Vagina (tissue), 2 donors: ENCODE data around the gene FCRL6. TPM values are rescaled to one million over a fixed set of nuclear protein-coding genes. Genes with fewer than 3 reads are reported as not detected.

Experiments used
- DNase-seq, 2 donors: peaks; one replicate each; pipeline ENCODE4 v3.0.0-alpha.2; 2017; ENCODE audit errors: extremely low spot score in 2 of 2
- H3K27ac ChIP-seq: fragments of 200-600 bp; sonication (generic); one replicate; pipeline ENCODE4 v1.5.1; 2019
- H3K27me3 ChIP-seq: fragments of 200-600 bp; sonication (generic); one replicate; pipeline ENCODE4 v1.5.1; 2019
- H3K36me3 ChIP-seq, 2 donors: fragments of 200-600 bp; sonication (generic); one replicate each; pipeline ENCODE4 v1.5.1; 2017 to 2019
- H3K4me1 ChIP-seq: fragments of 200-600 bp; sonication (generic); one replicate; pipeline ENCODE4 v1.5.1; 2019
- H3K4me3 ChIP-seq, 2 donors: fragments of 200-600 bp; sonication (generic); 1 replicate in 1 of 2; 2 replicates in 1 of 2; pipeline ENCODE4 v1.5.1; 2016 to 2019
- H3K9me3 ChIP-seq: fragments of 200-600 bp; sonication (generic); one replicate; pipeline ENCODE4 v1.5.1; 2019
- POLR2A ChIP-seq, 2 donors: fragments of 450-650 bp; IDR thresholded peaks; one replicate each; pipeline ENCODE4 v1.6.1; 2017; ENCODE audit warnings: antibody characterized with exemption in 2 of 2, mild to moderate bottlenecking in 2 of 2, moderate library complexity in 2 of 2
- POLR2AphosphoS5 ChIP-seq, 2 donors: sonication (generic); formaldehyde crosslinking; IDR thresholded peaks; one replicate each; pipeline ENCODE4 v1.9.0; 2017; ENCODE audit warnings: antibody characterized with exemption in 2 of 2, mild to moderate bottlenecking in 2 of 2, low read depth in 1 of 2; ENCODE audit not compliant: insufficient read depth in 1 of 2
- intact Hi-C: fragments of 100-400 bp; cut with DNase I; formaldehyde crosslinking; loops from one replicate; pipeline ENCODE4 v1.15.1; 2023
- small RNA-seq: library from RNA; depleted of rRNA; stranded (forward); fragments of <200 nt; gene quantifications from one replicate; pipeline ENCODE3, GENCODE V24; 2016
- total RNA-seq: library from RNA; depleted of rRNA; stranded (reverse); fragments of >200 nt; gene quantifications from one replicate; pipeline ENCODE4 v1.2.3, GENCODE V29; 2016
- TF ChIP-seq, protein P1 (sequence below), 3 experiments: fragments of 450-650 bp in 2 of 3; fragments of 200-600 bp in 1 of 3; sonication (generic) in 1 of 3; IDR thresholded peaks; one replicate each; pipeline ENCODE4 v1.5.1; 2017 to 2019; ENCODE audit warnings: antibody characterized with exemption in 3 of 3, mild to moderate bottlenecking in 2 of 3, moderate library complexity in 2 of 3

FCRL6 gene
- total RNA-seq, 1 donor from 2014 or later = not detected

DNA sequence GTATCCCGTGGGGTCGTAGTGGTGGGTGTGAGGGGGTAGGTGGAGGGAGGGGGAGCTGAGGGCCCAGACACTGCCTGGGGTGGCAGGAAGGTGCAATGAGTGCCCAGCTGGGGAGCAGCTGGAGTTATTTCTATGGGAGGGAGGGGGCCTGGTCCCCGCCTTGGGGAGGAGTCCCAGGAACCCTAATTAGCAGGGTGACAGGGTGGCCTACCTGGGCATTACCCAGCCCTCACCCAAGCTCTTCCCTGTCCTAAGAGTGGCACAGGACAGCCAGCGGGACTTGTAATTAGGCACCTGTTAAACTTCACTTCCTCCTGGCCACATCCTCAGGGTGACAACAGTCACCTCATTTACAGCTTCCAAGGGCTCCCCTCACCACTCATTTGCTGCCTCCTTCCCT, 60.4 kb downstream of the FCRL6 start, which contains the start of gene VSIG8:
TSS of gene VSIG8 (minus strand) at position 101 of the 400 bp plus-strand sequence. CDS start 136 bp downstream, outside the sequence.
- no peak within 1 kb of the TSS for H3K27ac ChIP-seq
- H3K4me1 ChIP-seq = peaks cover 50% of the 10 kb centered on the region

DNA sequence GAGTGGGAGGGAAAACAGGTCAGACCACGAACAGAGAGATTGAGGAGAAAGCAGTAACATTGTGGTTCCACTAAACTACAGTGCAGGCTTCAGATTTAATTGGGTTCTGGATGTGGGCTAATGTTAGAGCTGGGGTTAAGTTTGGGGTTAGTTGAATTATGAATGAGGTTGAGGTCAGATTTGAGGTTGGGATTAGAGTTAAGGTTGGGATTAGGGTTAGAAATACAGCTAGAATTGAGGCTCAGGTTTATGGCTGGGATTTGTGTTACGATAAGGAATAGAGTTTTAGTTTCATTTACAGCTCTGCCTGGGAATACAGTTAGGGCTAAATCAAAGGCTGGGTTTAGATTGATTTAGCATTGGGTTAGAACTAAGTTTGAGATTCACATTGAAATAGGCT, 62.1 kb downstream of the FCRL6 start:
- peaks cover 60% of the 10 kb centered on the region for H3K4me1 ChIP-seq
- H3K27me3 ChIP-seq = no peaks in the 10 kb centered on the region
- H3K9me3 ChIP-seq = no peaks in the 10 kb centered on the region

More for the DNA sequence above, 60.4 kb downstream of the FCRL6 start, which contains the start of gene VSIG8:
- Histone ChIP-seq H3K27me3 (no peaks in the 10 kb centered on the region), H3K4me3 (no peak within 1 kb of the TSS), H3K9me3 (no peaks in the 10 kb centered on the region), H3K36me3 (no peaks in the 10 kb centered on the region)
- intact Hi-C loops = no loop called here
- TF ChIP-seq POLR2A (IDR thresholded peaks at IDR 0.05) = no peak
- no peak for TF ChIP-seq POLR2AphosphoS5 (IDR thresholded peaks at IDR 0.05; ENCODE audit: insufficient read depth in 1 of 2, low read depth in 1 of 2)
- TF ChIP-seq, protein P1, sequence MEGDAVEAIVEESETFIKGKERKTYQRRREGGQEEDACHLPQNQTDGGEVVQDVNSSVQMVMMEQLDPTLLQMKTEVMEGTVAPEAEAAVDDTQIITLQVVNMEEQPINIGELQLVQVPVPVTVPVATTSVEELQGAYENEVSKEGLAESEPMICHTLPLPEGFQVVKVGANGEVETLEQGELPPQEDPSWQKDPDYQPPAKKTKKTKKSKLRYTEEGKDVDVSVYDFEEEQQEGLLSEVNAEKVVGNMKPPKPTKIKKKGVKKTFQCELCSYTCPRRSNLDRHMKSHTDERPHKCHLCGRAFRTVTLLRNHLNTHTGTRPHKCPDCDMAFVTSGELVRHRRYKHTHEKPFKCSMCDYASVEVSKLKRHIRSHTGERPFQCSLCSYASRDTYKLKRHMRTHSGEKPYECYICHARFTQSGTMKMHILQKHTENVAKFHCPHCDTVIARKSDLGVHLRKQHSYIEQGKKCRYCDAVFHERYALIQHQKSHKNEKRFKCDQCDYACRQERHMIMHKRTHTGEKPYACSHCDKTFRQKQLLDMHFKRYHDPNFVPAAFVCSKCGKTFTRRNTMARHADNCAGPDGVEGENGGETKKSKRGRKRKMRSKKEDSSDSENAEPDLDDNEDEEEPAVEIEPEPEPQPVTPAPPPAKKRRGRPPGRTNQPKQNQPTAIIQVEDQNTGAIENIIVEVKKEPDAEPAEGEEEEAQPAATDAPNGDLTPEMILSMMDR (IDR thresholded peaks at IDR 0.05) = no peak
- DNase-seq = no peak

More for the DNA sequence above, 62.1 kb downstream of the FCRL6 start:
- Histone ChIP-seq H3K36me3 (no peaks in the 10 kb centered on the region), H3K4me3 (no peak overlapping the region), H3K27ac (no peak overlapping the region)
- intact Hi-C loops = no loop called here
- DNase-seq = no peak
- TF ChIP-seq, protein P1 (IDR thresholded peaks at IDR 0.05) = no peak
- TF ChIP-seq POLR2AphosphoS5 (IDR thresholded peaks at IDR 0.05; ENCODE audit: insufficient read depth in 1 of 2, low read depth in 1 of 2) (no peak), POLR2A (IDR thresholded peaks at IDR 0.05) (no peak)

Small RNA genes lying within 50 kb of the gene (small RNA-seq; reads per million reads assigned to genes)
- not detected for gene RF00570

Other genes with a start within 250 kb of the FCRL6 start
- gene APCS, start 214.5 kb upstream of the FCRL6 start, total RNA-seq = not detected
- not detected for gene CRP, start 87.8 kb upstream of the FCRL6 start, total RNA-seq
- gene DUSP23, start 21.4 kb upstream of the FCRL6 start, total RNA-seq = 106 TPM
- 1.5 TPM for gene SLAMF8, start 24.5 kb downstream of the FCRL6 start, total RNA-seq
- not detected for gene VSIG8, start 60.3 kb downstream of the FCRL6 start, total RNA-seq
- gene CFAP45, start 97.8 kb downstream of the FCRL6 start, total RNA-seq = not detected
- 290 TPM for gene TAGLN2, start 123.1 kb downstream of the FCRL6 start, total RNA-seq
- gene IGSF9, start 143.3 kb downstream of the FCRL6 start, total RNA-seq = 5.6 TPM
- not detected for gene SLAMF9, start 151.9 kb downstream of the FCRL6 start, total RNA-seq
- 2.7 TPM for gene PIGM, start 229.6 kb downstream of the FCRL6 start, total RNA-seq